Retinal pigment epithelial cell (primary cell): ENCODE measurements around the gene TMEM131.
A peak's percentile ranks its signal among the peaks of the same experiment; 100 is the strongest.

Source experiments
- DNase-seq: peaks from one replicate; pipeline ENCODE4 v3.0.0-alpha.2; 2010; ENCODE audit warnings: low read depth
- H3K4me3 ChIP-seq: 2 replicates; pipeline ENCODE4 v1.5.1; 2011; ENCODE audit warnings: mild to moderate bottlenecking, low read length, control low read depth, moderate library complexity
- CTCF ChIP-seq: conservative IDR thresholded peaks from 2 replicates; pipeline ENCODE4 v1.5.1; 2011; ENCODE audit warnings: low read depth, low read length, control low read depth, inconsistent platforms

TMEM131 gene

GRCh38 chr2:97742381-97742847 lies 253.3 kb downstream of the TMEM131 start:
- no peak for DNase-seq
- TF ChIP-seq CTCF, result no peak
- H3K4me3 ChIP-seq, result no peak overlapping the region

GRCh38 chr2:97741686-97742085 lies 254.1 kb downstream of the TMEM131 start:
- H3K4me3 ChIP-seq, result no peak overlapping the region
- DNase-seq, result no peak
- TF ChIP-seq CTCF, result no peak

GRCh38 chr2:97741251-97741650 lies 254.5 kb downstream of the TMEM131 start:
- no peak for TF ChIP-seq CTCF
- H3K4me3 ChIP-seq, result no peak overlapping the region
- DNase-seq, result no peak

- H3K4me3 ChIP-seq, result no peak overlapping the region
- DNase-seq, result no peak
- peak; percentile 86 for TF ChIP-seq CTCF
Observed at GRCh38 chr2:97740590-97741182, 255.1 kb downstream of the TMEM131 start.

GRCh38 chr2:97739893-97740245 lies 255.9 kb downstream of the TMEM131 start:
- no peak for TF ChIP-seq CTCF
- DNase-seq, result no peak
- H3K4me3 ChIP-seq, result no peak overlapping the region

GRCh38 chr2:97739020-97739892 lies 256.5 kb downstream of the TMEM131 start:
- no peak overlapping the region for H3K4me3 ChIP-seq
- no peak for TF ChIP-seq CTCF
- no peak for DNase-seq
